HepG2 (cell line): ENCODE results near the gene TNFAIP1. TPM values are rescaled to one million over a fixed set of nuclear protein-coding genes. Genes with fewer than 3 reads are reported as not detected.
A peak's percentile ranks its signal among the peaks of the same experiment; 100 is the strongest.

Experiments
- AHDC1 ChIP-seq: sonication (generic); formaldehyde crosslinking; IDR thresholded peaks from 2 replicates; pipeline ENCODE4 v1.5.1; 2020; ENCODE audit warnings: mild to moderate bottlenecking, missing genetic modification reagents, borderline replicate concordance
- ARID4A ChIP-seq: sonication (generic); formaldehyde crosslinking; IDR thresholded peaks from 2 replicates; pipeline ENCODE4 v1.5.0; 2020; ENCODE audit warnings: mild to moderate bottlenecking, missing genetic modification reagents, borderline replicate concordance
- ASH2L ChIP-seq: fragments of 300-600, 200-600 bp; sonication (generic); IDR thresholded peaks from 2 replicates; pipeline ENCODE4 v1.7.0; 2017; ENCODE audit warnings: low read depth, mild to moderate bottlenecking, moderate library complexity, mixed read lengths, low read length; ENCODE audit not compliant: insufficient read length
- ATF4 ChIP-seq, 2 experiments: fragments of 450-650 bp in 1 of 2; sonication (generic) in 1 of 2; formaldehyde crosslinking; IDR thresholded peaks; 2 replicates each; pipeline versions ENCODE4 v1.5.0 to v1.8.0; 2020 to 2022; ENCODE audit warnings: mild to moderate bottlenecking in 1 of 2, missing genetic modification reagents in 1 of 2
- HMG20A ChIP-seq: IDR thresholded peaks from 2 replicates; pipeline ENCODE4 v1.6.1; 2016; ENCODE audit warnings: borderline replicate concordance
- TCF7L2 ChIP-seq: IDR thresholded peaks from 2 replicates; pipeline ENCODE4 v1.6.1; 2011; ENCODE audit warnings: mild to moderate bottlenecking, low read depth, low read length, moderate library complexity
- ZFP91 ChIP-seq: sonication (generic); formaldehyde crosslinking; IDR thresholded peaks from 2 replicates; pipeline ENCODE4 v1.9.0; 2022; ENCODE audit warnings: missing genetic modification reagents, mild to moderate bottlenecking, borderline replicate concordance
- ZNF350 ChIP-seq: sonication (generic); formaldehyde crosslinking; IDR thresholded peaks from 2 replicates; pipeline ENCODE4 v1.4.0; 2020; ENCODE audit warnings: mild to moderate bottlenecking, low read depth, missing genetic modification reagents, borderline replicate concordance
- ZNF513 ChIP-seq: sonication (generic); formaldehyde crosslinking; conservative IDR thresholded peaks from 2 replicates; pipeline ENCODE4 v1.5.0; 2020; ENCODE audit warnings: missing genetic modification reagents
- ZNF557 ChIP-seq: sonication (generic); formaldehyde crosslinking; IDR thresholded peaks from 2 replicates; pipeline ENCODE4 v1.4.0; 2020; ENCODE audit warnings: missing genetic modification reagents
- ZNF639 ChIP-seq: conservative IDR thresholded peaks from 2 replicates; pipeline ENCODE4 v1.6.1; 2018; ENCODE audit warnings: missing genetic modification reagents
- polyA plus RNA-seq, 8 experiments: library from polyadenylated mRNA; depleted of rRNA in 3 of 8; stranded (reverse) in 7 of 8; unstranded in 1 of 8; fragments of >200 nt; fragmentation: Illumina TruSeq in 4 of 8; extraction: Trizol in 4 of 8; gene quantifications; 2 replicates each; pipeline versions ENCODE4 v1.2.1 to v1.2.3, GENCODE V29; 2011 to 2016; ENCODE audit warnings: low read depth in 4 of 8, missing spikeins in 1 of 8, mixed read lengths in 1 of 8; ENCODE audit not compliant: insufficient read depth in 1 of 8
- total RNA-seq, 5 experiments: library from RNA; depleted of rRNA; stranded (reverse); fragments of >200 nt; fragmentation: Illumina TruSeq; extraction: Trizol; gene quantifications; 2 replicates each; pipeline ENCODE4 v1.2.3, GENCODE V29; 2016; ENCODE audit warnings: low read depth in 1 of 5

TNFAIP1 gene
- total and polyA plus RNA-seq, 2 of the 13 experiments (the other 11 are each of a cell fraction or from before 2014, with no cell fraction given), result 17.5 to 40.6 TPM

GRCh38 chr17:28346746-28347246 is 11.2 kb downstream of the TNFAIP1 start (continued):
- TF ChIP-seq ARID4A (peak; percentile 40; the same call in 1 of the 2 replicates), ASH2L (peak; percentile 24), ZNF350 (CRISPR knock-in tag) (no peak), ZFP91 (0 out of 2 replicates have a peak, but pooled peaks have one; percentile 9), ATF4 (CRISPR knock-in tag; IDR thresholded peaks at IDR 0.05) (0 out of 4 replicates have a peak, but pooled peaks of 1 of the 2 experiments have one; percentile 39), ZNF513 (no peak), TCF7L2 (no peak), ZNF557 (CRISPR knock-in tag) (no peak), HMG20A (peak; percentile 29; the same call in 1 of the 2 replicates), ZNF639 (CRISPR knock-in tag) (0 out of 2 replicates have a peak, but pooled peaks have one; percentile 33), AHDC1 (peak; percentile 47; the same call in 1 of the 2 replicates)
